ENCODE measurements around the gene EDN1.
A peak's percentile ranks its signal among the peaks of the same experiment; 100 is the strongest.
"Not testable (repeated sequence)": the region's sequence is repeated elsewhere in the genome, so short reads cannot be mapped to it uniquely, and the experiment has no call there.

The EDN1 gene

DNA sequence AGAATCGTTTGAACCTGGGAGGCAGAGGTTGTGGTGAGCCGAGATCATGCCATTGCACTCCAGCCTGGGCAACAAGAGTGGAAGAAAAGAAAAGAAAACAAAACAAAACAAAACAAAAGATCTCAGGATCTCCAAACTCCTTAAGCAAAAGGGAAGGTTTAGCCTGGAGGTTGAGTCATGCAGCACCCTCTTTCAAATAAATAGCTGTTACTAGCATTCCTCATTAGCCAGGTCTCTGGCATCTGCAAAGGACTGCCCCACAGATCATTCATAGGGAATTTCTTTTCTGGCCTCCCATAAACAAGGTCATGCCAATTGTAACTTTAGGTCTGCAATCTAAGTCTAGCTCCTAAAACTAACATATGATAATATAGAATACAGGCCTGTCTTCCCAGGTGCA, 37.2 kb downstream of the EDN1 start:
- no peak for DNase-seq (ENCODE audit: low spot score)

DNA sequence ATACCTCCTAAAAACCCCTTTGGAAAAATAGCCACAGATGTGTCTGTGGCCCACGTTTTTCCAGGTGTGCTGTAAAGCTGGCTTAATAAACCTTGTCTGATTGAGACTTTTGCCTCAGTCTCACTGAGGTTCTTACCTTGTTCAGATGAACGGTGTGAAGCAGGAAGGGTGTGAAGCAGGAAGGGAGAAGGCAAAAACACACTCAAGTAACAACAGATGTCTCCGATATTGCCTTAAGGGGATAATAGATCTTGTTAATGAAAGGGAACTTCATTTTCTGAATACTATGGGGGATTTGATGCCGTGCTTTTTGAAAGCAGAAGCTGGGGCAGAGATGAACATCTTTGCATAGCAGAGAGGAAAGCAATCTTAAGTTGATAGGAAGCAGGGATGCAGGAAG, 37.8 kb downstream of the EDN1 start:
- no peak for DNase-seq (ENCODE audit: low spot score)

DNA sequence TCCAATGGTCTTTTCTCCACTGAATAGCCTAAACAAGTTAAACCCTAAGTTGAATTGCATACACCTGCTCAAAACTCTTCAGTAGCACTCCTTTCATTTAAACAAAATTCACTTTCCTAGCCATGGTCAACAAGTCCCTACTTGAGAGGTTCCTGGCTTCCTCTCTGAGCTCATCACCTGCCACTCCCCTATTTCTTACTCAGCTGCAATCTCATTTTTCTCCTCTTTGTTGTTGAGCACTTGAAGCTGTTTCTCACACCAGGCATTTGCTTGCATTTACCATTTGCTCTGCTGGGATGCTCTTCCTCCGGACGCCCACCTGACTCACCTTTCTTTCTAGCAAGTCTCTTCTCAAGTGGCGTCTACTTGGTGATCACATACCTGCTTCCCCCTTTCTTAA, 38.5 kb downstream of the EDN1 start:
- no peak for DNase-seq (ENCODE audit: low spot score)

DNA sequence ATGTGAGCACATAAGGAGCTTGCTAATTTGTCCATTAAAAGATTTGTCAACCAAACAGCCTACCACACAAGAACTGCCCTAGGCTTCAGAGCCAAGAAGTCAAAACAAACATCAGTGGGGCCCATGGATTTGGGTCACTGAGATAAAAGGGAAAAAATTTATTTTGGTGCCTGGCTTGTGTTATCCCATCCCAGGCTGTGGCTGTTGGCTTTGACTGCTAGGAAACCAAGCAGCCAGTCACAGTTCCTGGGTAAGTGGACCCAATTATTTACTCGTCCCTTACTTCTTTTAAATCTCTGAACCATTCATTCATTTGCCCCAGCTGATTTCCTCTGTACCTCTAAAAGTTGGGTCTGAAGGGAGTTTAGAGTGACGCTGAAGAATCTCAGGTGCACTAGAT, 41.3 kb downstream of the EDN1 start:
- peak; percentile 3 for DNase-seq (ENCODE audit: low spot score)

DNA sequence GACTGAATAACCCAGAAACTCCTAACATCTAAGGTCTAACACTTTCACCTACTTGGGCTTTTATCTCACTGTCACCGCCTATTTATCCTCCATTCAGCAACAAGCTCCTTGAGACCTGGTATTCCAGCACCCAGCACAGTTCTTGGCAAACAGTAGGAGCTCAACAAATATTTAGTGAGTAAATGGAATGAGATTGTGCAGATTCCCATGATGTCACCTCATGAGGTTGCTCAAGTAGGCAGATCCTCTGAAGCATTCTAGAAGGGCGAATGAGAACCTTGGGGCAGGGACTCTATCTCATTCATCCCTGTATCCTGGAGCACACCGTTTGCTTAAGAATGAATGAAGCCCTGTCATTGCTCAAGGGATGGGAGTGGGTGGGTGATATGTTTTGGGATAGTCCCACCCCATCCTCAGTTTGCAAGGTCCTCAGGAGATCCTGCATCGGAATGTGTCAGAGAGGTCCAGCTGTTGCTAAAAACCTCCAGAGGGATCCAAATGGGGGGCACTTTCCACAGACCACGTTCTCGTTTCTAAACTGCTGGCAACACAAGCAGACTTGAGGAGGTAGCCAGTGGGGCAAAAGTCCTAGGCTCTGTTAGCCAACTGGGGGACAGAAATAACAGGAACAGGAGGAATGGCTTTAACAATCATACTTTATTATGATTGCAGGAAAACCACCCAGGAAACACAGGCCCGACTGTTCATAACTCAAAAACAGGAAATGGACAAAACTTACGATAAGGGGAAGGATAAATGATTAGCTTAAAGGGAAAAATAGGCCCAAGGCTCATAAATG, 42.0 kb downstream of the EDN1 start:
- no peak for DNase-seq (ENCODE audit: low spot score)

DNA sequence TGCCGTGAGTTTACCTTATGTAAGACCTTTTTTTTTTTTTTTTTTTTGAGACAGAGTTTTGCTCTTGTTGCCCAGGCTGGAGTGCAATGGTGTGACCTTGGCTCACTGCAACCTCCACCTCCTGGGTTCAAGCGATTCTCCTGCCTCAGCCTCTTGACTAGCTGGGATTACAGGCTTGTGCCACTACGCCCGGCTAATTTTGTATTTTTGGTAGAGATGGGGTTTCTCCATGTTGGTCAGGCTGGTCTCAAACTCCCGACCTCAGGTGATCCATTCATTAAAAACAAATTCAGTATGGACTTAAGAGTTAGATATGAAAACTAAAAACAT, 42.6 kb downstream of the EDN1 start:
- DNase-seq (ENCODE audit: low spot score) = not testable (repeated sequence)

DNA sequence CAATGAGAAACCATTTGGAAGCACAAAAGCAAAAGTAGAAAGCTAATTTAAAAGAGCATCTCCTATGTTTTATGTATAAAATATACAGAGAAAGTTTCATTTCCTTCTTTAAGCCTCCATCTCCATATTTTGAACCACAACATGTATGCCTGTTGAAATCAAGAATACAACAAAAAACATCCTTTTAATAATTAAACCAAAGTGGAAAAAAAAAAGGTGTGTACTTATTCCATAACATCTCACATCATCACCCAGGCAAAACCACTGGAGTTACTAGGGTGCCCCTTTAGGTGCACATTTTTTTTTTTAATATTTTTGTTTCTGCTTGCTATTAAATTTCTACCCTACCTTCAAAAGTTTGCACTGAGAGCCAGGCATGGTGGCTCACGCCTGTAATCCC, 43.0 kb downstream of the EDN1 start:
- no peak for DNase-seq (ENCODE audit: low spot score)

DNA sequence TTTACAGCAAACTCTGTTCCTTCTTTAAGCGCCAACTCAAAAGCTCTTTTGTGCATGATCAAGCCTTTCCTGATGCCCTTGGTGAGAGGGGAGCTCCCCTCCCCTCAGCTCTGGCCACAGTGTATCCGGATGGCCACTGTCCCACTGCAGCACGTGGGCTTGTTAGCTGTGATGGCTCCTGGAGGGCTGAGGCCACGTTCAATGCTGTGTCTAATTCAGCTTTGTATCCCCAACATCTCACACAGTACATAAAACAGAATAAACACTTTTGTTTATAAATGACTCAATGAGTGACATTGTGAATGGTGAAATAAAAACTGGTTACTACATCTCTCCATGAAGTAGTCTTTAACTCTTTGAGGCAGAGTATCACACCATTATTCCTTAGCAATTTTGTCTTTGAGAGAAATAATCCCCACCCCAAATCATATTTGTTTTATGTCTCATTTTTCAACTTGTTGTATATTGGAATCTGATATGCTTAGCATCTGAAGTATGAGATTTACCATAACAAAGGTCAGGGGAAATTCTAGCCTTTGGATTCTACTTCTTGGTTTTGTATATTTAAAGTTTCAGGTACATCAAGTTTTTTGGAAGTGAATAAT, 44.5 kb downstream of the EDN1 start:
- DNase-seq (ENCODE audit: low spot score) = no peak

DNA sequence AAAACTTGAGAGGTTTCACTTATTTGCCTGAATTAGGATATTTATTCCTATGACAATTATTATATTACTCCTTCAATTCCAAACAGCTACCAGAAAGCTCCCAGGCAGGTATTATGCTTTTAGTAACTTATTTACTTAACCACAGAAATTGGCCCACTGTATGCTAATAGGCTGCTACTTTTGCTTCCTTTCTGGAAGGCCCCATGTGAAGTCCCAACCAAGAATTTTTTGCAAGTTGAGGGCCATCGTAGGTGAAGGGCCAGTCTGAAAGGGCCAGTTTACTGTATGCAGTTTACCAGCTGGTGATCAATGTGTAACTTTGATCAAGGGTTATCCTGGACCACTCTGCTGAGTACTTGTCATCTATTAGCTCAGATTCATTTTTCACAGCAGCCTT, 45.0 kb downstream of the EDN1 start:
- DNase-seq (ENCODE audit: low spot score) = no peak

DNA sequence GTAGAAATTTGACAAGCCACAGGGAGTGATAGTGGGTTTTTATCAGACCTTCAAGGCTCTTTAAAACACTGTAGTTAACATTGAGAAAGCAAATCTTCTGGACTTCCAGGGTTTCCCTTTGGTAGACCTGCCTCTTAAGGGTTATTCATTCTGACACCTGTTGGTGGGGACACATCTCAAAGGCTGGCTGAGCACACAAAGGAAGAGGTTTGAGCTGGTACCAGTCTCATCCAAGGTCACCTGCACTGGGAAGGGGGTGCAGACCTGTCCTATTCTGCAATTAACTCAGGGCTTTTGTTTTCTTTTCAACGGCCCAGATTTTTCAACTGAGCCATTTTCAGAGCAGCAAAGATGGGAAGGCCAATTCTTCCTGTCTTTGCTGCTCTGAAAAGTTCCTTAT, 45.6 kb downstream of the EDN1 start:
- DNase-seq (ENCODE audit: low spot score) = no peak

DNA sequence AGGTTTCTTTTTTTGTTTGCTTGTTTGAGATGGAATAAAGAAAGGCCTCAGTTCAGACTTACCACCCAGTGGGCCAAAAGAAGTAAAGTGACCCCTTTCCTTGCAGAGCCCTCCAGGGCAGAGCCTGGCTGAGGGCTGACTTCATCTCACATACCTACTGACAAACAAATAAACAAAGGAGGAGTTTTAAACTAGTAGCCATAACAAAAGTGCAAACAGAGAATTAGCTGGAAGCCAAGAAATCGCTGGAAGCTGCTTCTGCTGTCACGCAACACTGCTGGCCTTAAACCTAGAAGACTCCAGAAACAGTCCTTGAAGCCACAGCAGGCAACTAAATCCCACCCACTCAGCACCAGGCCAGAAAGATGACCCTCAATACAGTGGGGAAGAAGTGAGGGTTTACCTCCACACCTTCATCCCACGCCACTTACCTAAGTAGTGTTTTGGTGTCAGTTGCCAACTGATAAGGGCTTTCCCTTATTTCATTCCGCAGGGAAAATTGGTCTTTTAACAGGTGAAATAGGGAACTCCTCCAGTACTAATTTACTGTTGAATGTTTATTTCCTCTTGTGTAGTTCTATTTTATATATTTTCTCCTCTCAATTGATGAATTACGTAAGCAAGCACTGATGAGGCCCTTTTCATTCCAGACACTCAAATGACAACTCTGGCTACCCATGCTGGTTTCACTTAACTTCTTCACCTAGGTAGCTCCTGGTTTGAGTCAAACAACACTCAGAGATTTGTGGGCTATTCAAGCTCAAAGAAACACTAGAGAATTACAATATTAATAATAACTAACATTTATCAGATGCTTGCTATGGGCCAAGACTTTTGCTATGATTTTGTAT, 46.2 kb downstream of the EDN1 start:
- DNase-seq (ENCODE audit: low spot score) = no peak

DNA sequence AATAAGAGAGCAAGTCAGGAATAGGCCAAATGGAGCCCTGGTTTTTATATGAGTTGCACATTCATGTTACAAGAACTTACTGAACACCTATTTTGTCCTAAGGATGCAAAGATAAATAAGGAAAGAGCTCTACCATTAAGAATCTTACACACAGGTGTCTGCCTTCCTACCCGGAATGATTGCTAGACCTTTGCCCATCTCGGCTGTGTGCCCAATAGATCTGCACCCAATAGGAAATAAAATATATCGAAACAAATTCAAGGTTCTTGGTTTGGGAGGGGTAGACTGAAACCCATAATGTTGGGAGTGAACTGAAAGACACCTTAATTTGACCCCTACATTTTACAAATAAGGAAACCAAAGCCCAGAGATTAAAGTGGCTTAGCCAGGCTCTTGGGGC, 48.9 kb downstream of the EDN1 start:
- DNase-seq (ENCODE audit: low spot score) = no peak

DNA sequence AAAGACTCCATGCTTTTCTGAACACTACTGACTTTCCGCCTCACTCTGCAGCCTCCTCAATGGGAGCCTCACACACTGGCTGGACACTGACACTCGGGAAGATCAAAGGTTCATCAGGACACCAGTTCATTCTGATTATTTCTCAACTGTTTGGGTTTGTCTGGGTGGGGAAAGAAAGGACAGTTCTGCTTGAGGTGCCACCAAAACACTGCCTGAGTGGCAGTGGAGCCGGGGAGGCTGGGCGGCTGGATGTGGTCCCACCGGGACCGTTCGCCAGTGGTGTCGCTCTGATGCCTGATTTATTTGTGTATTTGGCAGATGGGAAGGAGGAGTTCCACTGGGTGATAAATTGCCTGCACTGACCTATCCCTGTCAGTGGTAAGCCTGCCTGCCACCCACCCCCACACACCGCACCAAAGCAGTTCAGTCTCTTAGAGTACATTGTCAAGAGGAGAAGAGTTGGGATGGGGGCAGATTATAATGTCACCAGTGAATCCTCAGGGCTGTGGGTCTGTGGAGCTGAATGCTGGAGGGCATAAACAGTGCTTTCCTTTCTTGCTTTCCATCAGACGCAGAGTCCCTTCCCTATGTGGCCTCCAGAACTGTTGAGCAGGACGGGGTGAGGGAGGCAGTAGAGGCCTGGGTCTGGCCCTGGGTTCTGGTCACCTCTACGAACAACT, 49.8 kb downstream of the EDN1 start:
- DNase-seq (ENCODE audit: low spot score) = no peak

DNA sequence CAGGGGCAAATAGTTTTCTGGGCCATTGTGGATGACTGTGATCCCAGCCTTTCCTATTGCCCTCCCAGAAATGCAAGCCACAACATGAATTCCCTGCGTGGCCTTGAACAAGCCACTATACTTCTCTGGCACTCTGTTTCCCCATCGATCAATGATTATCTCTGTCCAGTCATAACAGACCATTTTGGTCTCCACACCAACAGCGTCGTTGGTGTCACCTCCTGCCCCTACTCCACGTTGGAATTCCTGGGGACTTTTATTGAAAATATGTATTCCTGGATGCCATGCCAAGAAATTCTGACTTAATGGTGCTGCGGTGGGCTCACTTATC, 50.3 kb downstream of the EDN1 start:
- DNase-seq (ENCODE audit: low spot score) = no peak

DNA sequence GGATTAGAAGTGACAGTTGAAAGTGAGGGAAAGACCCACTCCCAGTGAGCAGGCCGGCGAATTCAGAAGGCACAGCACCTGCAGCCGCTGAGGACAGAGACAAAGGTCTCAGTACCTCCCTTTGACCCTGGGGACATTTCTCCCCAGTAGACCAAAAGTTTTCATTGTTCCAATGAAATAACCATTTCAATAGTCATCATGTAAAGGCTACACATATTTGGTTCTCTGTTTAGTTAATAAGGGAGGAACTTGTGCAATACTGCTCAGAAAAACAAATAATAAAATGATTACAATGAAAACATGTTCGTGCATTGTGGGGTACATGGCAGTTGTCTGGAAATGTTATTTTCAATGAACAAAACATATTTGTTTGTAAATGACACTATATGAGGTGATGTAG, 52.5 kb downstream of the EDN1 start:
- DNase-seq (ENCODE audit: low spot score) = no peak

DNA sequence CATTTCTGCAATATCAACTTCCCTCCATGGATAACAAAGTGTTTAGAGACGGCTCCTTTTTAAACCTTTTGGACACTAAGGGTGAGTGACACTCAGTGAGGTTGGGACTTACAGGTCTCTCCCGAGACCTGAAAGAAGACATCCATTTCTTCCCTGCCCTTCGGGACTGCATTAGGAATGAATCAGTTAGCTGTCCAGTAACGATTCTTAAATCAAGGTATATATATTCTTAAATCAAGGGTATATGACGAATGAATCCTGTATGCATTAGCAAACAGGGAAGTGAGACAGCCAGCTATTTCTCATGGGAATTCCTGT, 52.9 kb downstream of the EDN1 start:
- DNase-seq (ENCODE audit: low spot score) = no peak

DNA sequence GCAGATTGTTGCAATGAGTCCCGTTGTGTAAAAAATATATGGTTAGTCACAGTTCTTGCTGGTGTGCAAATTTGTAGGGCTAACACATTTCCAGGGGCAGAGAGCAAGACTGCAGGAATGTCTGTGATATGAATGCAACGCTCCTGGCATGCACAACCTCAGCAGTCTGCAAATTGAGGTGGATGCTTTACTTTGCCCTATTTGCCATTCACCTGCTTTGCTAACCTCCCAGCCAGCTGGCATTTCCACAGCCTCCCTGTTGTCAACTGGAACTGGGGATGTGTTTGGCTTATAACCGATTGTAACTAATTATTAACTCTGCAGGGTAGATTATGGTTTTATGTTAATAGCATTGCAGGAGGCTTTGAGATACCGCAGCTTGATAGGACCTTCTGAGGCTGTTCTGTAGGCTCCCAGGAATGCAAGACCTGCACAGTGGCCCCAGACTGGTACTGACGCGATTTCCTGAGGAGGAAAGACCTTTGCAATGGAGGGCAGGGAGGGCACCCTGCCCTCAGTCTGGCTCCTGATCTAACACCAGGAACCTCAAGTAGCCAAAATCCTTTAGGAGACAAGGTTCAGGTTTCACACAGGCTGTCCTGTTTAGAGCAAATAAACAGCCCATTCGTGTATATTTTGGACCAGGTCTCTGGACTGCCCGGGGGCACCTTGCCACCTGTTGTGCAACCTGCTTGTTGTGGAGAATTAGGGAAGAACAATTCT, 53.4 kb downstream of the EDN1 start:
- DNase-seq (ENCODE audit: low spot score) = peak; percentile 3

DNA sequence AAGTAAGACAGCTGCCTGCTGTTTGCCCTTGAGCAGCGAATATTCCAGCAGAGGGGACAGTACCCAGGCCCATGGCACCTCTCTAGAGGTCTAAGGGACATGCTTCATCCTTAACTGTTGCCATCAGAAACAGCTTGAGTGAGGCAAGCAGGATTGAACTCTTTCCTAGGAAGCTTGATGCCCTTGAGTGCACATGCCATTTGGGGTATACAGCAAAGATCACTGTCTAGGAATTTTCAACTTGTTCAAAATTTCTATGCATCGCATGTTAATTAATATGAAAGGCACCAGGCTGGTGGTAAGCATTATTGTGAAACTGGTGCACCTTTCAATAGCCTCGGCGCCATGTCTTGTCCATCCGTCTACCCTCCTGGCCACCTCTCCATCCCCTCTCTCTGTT, 54.1 kb downstream of the EDN1 start:
- DNase-seq (ENCODE audit: low spot score) = no peak

DNA sequence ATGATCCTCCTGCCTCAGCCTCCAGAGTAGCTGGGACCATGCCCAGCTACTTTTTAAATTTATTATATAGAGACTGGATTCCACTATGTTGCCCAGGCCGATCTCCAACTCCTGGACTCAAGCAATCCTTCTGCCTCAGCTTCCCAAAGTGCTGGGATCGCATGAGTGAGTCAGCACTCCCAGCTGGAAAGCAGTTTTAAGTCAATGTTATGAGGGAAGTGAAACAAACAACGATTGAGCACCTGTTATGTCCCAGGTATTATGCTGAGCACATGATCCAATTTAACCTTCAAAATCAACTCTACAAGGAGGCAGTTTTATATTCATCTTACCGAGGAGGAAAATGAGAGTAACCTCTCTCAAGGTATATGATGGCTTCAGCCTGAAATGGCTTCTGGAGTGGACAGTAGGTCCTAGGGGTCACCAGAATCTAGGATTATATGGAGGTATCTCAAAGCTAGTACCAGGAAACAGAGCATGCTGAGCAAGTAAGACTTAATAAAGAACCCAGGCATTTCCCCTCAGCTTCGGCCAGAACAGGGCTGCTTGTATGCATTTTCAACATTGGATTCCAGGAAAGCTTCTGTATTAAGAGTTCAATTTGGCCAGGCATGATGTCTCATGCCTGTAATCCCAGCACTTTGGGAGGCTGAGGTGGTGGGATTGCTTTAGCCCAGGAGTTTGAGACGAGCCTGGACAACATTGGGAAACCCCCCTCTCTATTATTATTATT, 55.0 kb downstream of the EDN1 start:
- no peak for DNase-seq (ENCODE audit: low spot score)

DNA sequence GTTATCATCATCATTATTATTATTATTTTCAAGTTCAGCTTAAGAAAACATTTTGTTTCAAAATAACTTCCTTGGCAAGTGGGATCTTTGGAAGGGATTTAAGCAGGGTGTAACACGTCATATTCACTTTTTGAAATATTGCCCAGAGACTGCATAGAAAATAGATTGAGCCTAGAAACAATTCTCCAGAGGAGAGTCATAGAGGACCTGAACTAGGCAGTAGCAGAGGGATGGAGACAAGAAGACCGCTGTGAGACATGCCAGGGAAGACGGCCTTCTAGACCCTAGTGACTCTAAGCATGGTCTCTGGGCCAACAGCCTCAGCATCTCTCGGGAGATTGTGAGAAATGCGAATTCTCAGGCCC, 55.5 kb downstream of the EDN1 start:
- DNase-seq (ENCODE audit: low spot score) = no peak
